HCT116 (cell line): ENCODE data around the gene REXO5.

Source experiments
- ATF3 ChIP-seq: IDR thresholded peaks from 2 replicates; pipeline ENCODE4 v1.6.1; 2012
- CBX3 ChIP-seq: IDR thresholded peaks from 2 replicates; pipeline ENCODE4 v1.6.1; 2012; ENCODE audit warnings: low read depth
- CEBPB ChIP-seq: IDR thresholded peaks from 2 replicates; pipeline ENCODE4 v1.6.1; 2012; ENCODE audit warnings: low read depth
- EGR1 ChIP-seq: IDR thresholded peaks from 2 replicates; pipeline ENCODE4 v1.6.1; 2012; ENCODE audit warnings: low read depth
- EZH2 ChIP-seq: fragments of 200-600 bp; sonication (generic); IDR thresholded peaks from 2 replicates; pipeline ENCODE4 v1.6.1; 2017; ENCODE audit warnings: antibody characterized with exemption, mixed run types
- EZH2phosphoT487 ChIP-seq: fragments of 200-600 bp; IDR thresholded peaks from 2 replicates; pipeline ENCODE4 v1.6.1; 2018; ENCODE audit warnings: antibody characterized with exemption, borderline replicate concordance
- POLR2A ChIP-seq: IDR thresholded peaks from 2 replicates; pipeline ENCODE4 v1.7.0; 2011; ENCODE audit warnings: borderline replicate concordance; ENCODE audit not compliant: insufficient read depth, insufficient read length; ENCODE audit errors: extremely low read depth
- POLR2AphosphoS5 ChIP-seq: IDR thresholded peaks from 2 replicates; pipeline ENCODE4 v1.6.1; 2011; ENCODE audit warnings: mild to moderate bottlenecking, low read depth, low read length, moderate library complexity
- RAD21 ChIP-seq: IDR thresholded peaks from 2 replicates; pipeline ENCODE4 v1.6.1; 2012; ENCODE audit warnings: low read depth, mild to moderate bottlenecking
- REST ChIP-seq: IDR thresholded peaks from 2 replicates; pipeline ENCODE4 v1.6.1; 2012; ENCODE audit warnings: low read depth
- SIN3A ChIP-seq: IDR thresholded peaks from 2 replicates; pipeline ENCODE4 v1.6.1; 2012; ENCODE audit warnings: low read depth
- TF ChIP-seq, protein P1 (sequence below), 3 experiments: fragments of 200-600 bp in 1 of 3; sonication (generic) in 1 of 3; IDR thresholded peaks in 2 of 3; conservative IDR thresholded peaks in 1 of 3; 2 replicates each; pipeline ENCODE4 v1.5.1; 2012 to 2017; ENCODE audit warnings: low read depth in 2 of 3, low read length in 2 of 3, antibody characterized with exemption in 1 of 3, borderline replicate concordance in 1 of 3, control low read depth in 1 of 3, mild to moderate bottlenecking in 1 of 3, mixed read lengths in 1 of 3, mixed run types in 1 of 3, moderate library complexity in 1 of 3; ENCODE audit not compliant: insufficient read depth in 1 of 3

GRCh38 chr16:20789130-20789529 is 17.2 kb upstream of the REXO5 start:
- TF ChIP-seq, protein P1, sequence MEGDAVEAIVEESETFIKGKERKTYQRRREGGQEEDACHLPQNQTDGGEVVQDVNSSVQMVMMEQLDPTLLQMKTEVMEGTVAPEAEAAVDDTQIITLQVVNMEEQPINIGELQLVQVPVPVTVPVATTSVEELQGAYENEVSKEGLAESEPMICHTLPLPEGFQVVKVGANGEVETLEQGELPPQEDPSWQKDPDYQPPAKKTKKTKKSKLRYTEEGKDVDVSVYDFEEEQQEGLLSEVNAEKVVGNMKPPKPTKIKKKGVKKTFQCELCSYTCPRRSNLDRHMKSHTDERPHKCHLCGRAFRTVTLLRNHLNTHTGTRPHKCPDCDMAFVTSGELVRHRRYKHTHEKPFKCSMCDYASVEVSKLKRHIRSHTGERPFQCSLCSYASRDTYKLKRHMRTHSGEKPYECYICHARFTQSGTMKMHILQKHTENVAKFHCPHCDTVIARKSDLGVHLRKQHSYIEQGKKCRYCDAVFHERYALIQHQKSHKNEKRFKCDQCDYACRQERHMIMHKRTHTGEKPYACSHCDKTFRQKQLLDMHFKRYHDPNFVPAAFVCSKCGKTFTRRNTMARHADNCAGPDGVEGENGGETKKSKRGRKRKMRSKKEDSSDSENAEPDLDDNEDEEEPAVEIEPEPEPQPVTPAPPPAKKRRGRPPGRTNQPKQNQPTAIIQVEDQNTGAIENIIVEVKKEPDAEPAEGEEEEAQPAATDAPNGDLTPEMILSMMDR (IDR thresholded peaks at IDR 0.05 in 2 of 3, conservative IDR thresholded peaks at IDR 0.05 in 1 of 3; ENCODE audit: borderline replicate concordance in 1 of 3, insufficient read depth in 1 of 3, low read depth in 2 of 3, low read length in 2 of 3): no peak
- TF ChIP-seq CBX3: no peak
- no peak for TF ChIP-seq POLR2A
- no peak for TF ChIP-seq POLR2AphosphoS5
- TF ChIP-seq EGR1: no peak
- no peak for TF ChIP-seq EZH2
- no peak for TF ChIP-seq SIN3A
- no peak for TF ChIP-seq REST
- TF ChIP-seq RAD21: no peak
- TF ChIP-seq CEBPB: no peak
- no peak for TF ChIP-seq EZH2phosphoT487
- TF ChIP-seq ATF3: no peak
